ENCODE results near the gene VDAC1. TPM values are rescaled to one million over a fixed set of nuclear protein-coding genes. Genes with fewer than 3 reads are reported as not detected.

VDAC1 gene
- total and polyA plus RNA-seq, 2 of the 8 experiments (the other 6 are each of a cell fraction or from before 2014, with no cell fraction given): 111 to 301 TPM

DNA sequence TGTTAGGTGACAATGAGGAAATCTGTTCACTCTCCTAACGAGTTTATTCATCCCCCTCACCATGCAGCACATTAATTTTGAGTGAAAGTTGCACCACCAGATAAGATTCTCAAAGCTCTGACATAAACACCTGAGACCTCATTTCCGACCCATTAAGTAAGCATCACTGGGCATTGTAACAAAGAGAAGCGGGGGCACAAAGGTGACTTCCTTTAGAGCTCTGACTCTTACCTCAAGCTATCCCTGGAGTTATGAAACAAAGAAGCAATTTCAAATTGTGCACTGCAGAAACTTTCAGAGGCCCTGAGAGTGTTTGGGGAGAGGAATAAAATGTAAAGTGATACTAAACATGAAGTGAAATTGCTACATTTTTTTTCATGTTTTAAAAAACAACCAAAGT, 65.8 kb downstream of the VDAC1 start:
- no peak overlapping the region for H3K4me2 ChIP-seq (ENCODE audit: insufficient read depth in 1 of 2, low read depth in 2 of 2, low read length in 2 of 2)
- no peak overlapping the region for H2BK12ac ChIP-seq (ENCODE audit: low read depth, low read length)
- H3K9me3 ChIP-seq (ENCODE audit: insufficient read depth in 2 of 2, low read depth in 1 of 2, low read length in 1 of 2): peaks cover 0 to 4% of the 10 kb centered on the region in 2 experiments; a peak in 1 of 4 replicates
- no peak overlapping the region for H4K5ac ChIP-seq (ENCODE audit: insufficient read length, low read depth, low read length)
- H2BK15ac ChIP-seq (ENCODE audit: low read length): no peak overlapping the region
- no peak overlapping the region for H4K8ac ChIP-seq (ENCODE audit: extremely low read depth, insufficient read depth, low read length)
- H3K4ac ChIP-seq (replicated peaks; ENCODE audit: insufficient read length, low read depth, low read length): no peak overlapping the region
- ChIA-PET POLR2A (ENCODE audit: partially characterized antibody) (no interaction called here), CTCF (ENCODE audit: partially characterized antibody) (interaction anchor here (0.9 to 3.1 kb wide), 8 partner anchors 15 to 597 kb away, joined by 3 to 13 read pairs (median 3); no protein-coding TSS in a partner anchor)
- H2BK120ac ChIP-seq (replicated peaks; ENCODE audit: low read depth, low read length): no peak overlapping the region
- H3K4me1 ChIP-seq (replicated peaks in 1 of 4; ENCODE audit: control insufficient read depth in 3 of 4, insufficient read depth in 4 of 4, low read length in 3 of 4): no peaks in the 10 kb centered on the region; a peak in 1 of 7 replicates
- DNase-seq (ENCODE audit: low read depth in 1 of 2, low spot score in 2 of 2) (no peak), FAIRE-seq (no peak)
- H3K27ac ChIP-seq (ENCODE audit: low read depth, low read length): no peak overlapping the region
- H4K20me1 ChIP-seq (replicated peaks in 1 of 2; ENCODE audit: control insufficient read depth in 1 of 2, insufficient read depth in 2 of 2, low read length in 2 of 2): no peaks in the 10 kb centered on the region
- H3K18ac ChIP-seq (ENCODE audit: extremely low read depth, low read length): no peak overlapping the region
- no peaks in the 10 kb centered on the region for H3K79me1 ChIP-seq (ENCODE audit: low read depth, low read length)
- no peak overlapping the region for H3K9ac ChIP-seq (replicated peaks in 1 of 4; ENCODE audit: extremely low read depth in 1 of 4, low read depth in 3 of 4, low read length in 3 of 4)
- H3K4me3 ChIP-seq (ENCODE audit: extremely low read depth in 1 of 4, insufficient read depth in 2 of 4, low read depth in 3 of 4, low read length in 4 of 4): no peak overlapping the region
- H3K23ac ChIP-seq (ENCODE audit: insufficient read length): no peak overlapping the region
- 87% methylated on average over 3 of the region's 3 CpGs; no CpG with 5 or more reads in 1 of the 2 experiments for WGBS, 2 experiments (ENCODE audit: extremely low coverage in 1 of 2, insufficient coverage in 1 of 2, insufficient read length in 1 of 2, insufficient replicate concordance in 2 of 2, low coverage in 1 of 2, low lambda C conversion rate in 2 of 2, missing lambda C conversion rate in 1 of 2)
- H3K27me3 ChIP-seq (replicated peaks in 1 of 4; ENCODE audit: control insufficient read depth in 3 of 4, extremely low read depth in 1 of 4, insufficient read depth in 3 of 4, low read length in 3 of 4): no peaks in the 10 kb centered on the region
- no peak overlapping the region for H3K56ac ChIP-seq (replicated peaks; ENCODE audit: insufficient read length, low read depth, low read length)
- H2AFZ ChIP-seq (ENCODE audit: low read length): no peak overlapping the region
- no peak overlapping the region for H3K14ac ChIP-seq (ENCODE audit: insufficient read length)
- peaks cover 1% of the 10 kb centered on the region; the same call in 1 of the 2 replicates for H3K23me2 ChIP-seq (ENCODE audit: low read depth, low read length)
- H2AK5ac ChIP-seq (ENCODE audit: low read depth, low read length): no peak overlapping the region
- H3K79me2 ChIP-seq (ENCODE audit: control insufficient read depth in 1 of 2, insufficient read depth in 2 of 2, low read length in 2 of 2): no peaks in the 10 kb centered on the region
- no peak overlapping the region for H2BK5ac ChIP-seq (ENCODE audit: low read depth, low read length)
- H4K91ac ChIP-seq (replicated peaks; ENCODE audit: insufficient read length, low read length): no peak overlapping the region
- H2BK20ac ChIP-seq (ENCODE audit: low read length): no peak overlapping the region
- no peaks in the 10 kb centered on the region for H3K36me3 ChIP-seq (ENCODE audit: control insufficient read depth in 2 of 4, insufficient read depth in 4 of 4, low read length in 3 of 4)
- no peak for TF ChIP-seq KDM4A (IDR thresholded peaks at IDR 0.05; ENCODE audit: low read depth, low read length, severe bottlenecking)
- TF ChIP-seq, protein P1, sequence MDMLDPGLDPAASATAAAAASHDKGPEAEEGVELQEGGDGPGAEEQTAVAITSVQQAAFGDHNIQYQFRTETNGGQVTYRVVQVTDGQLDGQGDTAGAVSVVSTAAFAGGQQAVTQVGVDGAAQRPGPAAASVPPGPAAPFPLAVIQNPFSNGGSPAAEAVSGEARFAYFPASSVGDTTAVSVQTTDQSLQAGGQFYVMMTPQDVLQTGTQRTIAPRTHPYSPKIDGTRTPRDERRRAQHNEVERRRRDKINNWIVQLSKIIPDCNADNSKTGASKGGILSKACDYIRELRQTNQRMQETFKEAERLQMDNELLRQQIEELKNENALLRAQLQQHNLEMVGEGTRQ (IDR thresholded peaks at IDR 0.05; ENCODE audit: low read length): no peak
- TF ChIP-seq BRCA1 (IDR thresholded peaks at IDR 0.05; ENCODE audit: low read depth, low read length): no peak
- TF ChIP-seq HDAC6 (IDR thresholded peaks at IDR 0.05; ENCODE audit: low read depth, low read length): no peak
- no peak for TF ChIP-seq TCF12 (IDR thresholded peaks at IDR 0.05; ENCODE audit: low read depth, low read length)
- no peak for TF ChIP-seq HDAC2 (IDR thresholded peaks at IDR 0.05; ENCODE audit: borderline replicate concordance in 1 of 2, low read depth in 2 of 2, low read length in 2 of 2)
- TF ChIP-seq POU5F1 (IDR thresholded peaks at IDR 0.05; ENCODE audit: low read depth, low read length): no peak
- TF ChIP-seq, protein P2, sequence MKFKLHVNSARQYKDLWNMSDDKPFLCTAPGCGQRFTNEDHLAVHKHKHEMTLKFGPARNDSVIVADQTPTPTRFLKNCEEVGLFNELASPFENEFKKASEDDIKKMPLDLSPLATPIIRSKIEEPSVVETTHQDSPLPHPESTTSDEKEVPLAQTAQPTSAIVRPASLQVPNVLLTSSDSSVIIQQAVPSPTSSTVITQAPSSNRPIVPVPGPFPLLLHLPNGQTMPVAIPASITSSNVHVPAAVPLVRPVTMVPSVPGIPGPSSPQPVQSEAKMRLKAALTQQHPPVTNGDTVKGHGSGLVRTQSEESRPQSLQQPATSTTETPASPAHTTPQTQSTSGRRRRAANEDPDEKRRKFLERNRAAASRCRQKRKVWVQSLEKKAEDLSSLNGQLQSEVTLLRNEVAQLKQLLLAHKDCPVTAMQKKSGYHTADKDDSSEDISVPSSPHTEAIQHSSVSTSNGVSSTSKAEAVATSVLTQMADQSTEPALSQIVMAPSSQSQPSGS (IDR thresholded peaks at IDR 0.05; ENCODE audit: low read length): no peak
- no peak for TF ChIP-seq TBP (IDR thresholded peaks at IDR 0.05; ENCODE audit: low read depth, low read length)
- no peak for TF ChIP-seq FOSL1 (IDR thresholded peaks at IDR 0.05; ENCODE audit: insufficient read depth, low read depth, low read length)
- TF ChIP-seq CBX5 (IDR thresholded peaks at IDR 0.05; ENCODE audit: low read depth, low read length): no peak
- no peak for TF ChIP-seq CEBPB (IDR thresholded peaks at IDR 0.05; ENCODE audit: low read depth, low read length)

Data from H1 (cell line).